Nucleus accumbens (tissue), 56 donors: ENCODE measurements around the gene CABCOCO1.
A peak's percentile ranks its signal among the peaks of the same experiment; 100 is the strongest.

ENCODE experiments used
- DNase-seq, 56 donors: peaks; one replicate each; lab custom pipeline; 2025; lab: John Stamatoyannopoulos, UW

Gene CABCOCO1

GRCh38 chr10:61662794-61663259 lies at the start of gene CABCOCO1:
CABCOCO1 (plus strand) TSS chr10:61662929; CDS start chr10:61662973, 44 bp downstream.
- DNase-seq: peak in 54 of 56 donors; percentile 8 to 87 (median 60)

- no peak for DNase-seq
Observed at GRCh38 chr10:61613665-61614064, 49.1 kb upstream of the CABCOCO1 start.

GRCh38 chr10:61616611-61617010 lies 46.1 kb upstream of the CABCOCO1 start:
- no peak for DNase-seq

GRCh38 chr10:61617180-61617579 lies 45.5 kb upstream of the CABCOCO1 start:
- no peak for DNase-seq

- DNase-seq: no peak
Observed at GRCh38 chr10:61617586-61617985, 45.1 kb upstream of the CABCOCO1 start.

- no peak for DNase-seq
Observed at GRCh38 chr10:61618388-61618961, 44.3 kb upstream of the CABCOCO1 start.

GRCh38 chr10:61620506-61620905 lies 42.2 kb upstream of the CABCOCO1 start:
- no peak for DNase-seq

- peak in 1 of 56 donors; percentile 8 for DNase-seq
Observed at GRCh38 chr10:61621605-61622051, 41.1 kb upstream of the CABCOCO1 start.

GRCh38 chr10:61623161-61623560 lies 39.6 kb upstream of the CABCOCO1 start:
- peak in 10 of 56 donors; percentile 3 to 39 (median 12) for DNase-seq

GRCh38 chr10:61626209-61626608 lies 36.5 kb upstream of the CABCOCO1 start:
- DNase-seq: no peak

- DNase-seq: no peak
Observed at GRCh38 chr10:61627266-61627665, 35.5 kb upstream of the CABCOCO1 start.

GRCh38 chr10:61628151-61628874 lies 34.4 kb upstream of the CABCOCO1 start:
- DNase-seq: peak in 2 of 56 donors; percentile 3 to 4

GRCh38 chr10:61628875-61629513 lies 33.7 kb upstream of the CABCOCO1 start:
- DNase-seq: peak in 2 of 56 donors; percentile 6 to 9

GRCh38 chr10:61629576-61629975 lies 33.2 kb upstream of the CABCOCO1 start:
- DNase-seq: no peak

GRCh38 chr10:61632057-61632670 lies 30.6 kb upstream of the CABCOCO1 start:
- DNase-seq: no peak

- no peak for DNase-seq
Observed at GRCh38 chr10:61633665-61634064, 29.1 kb upstream of the CABCOCO1 start.

GRCh38 chr10:61634746-61635145 lies 28.0 kb upstream of the CABCOCO1 start:
- no peak for DNase-seq

- no peak for DNase-seq
Observed at GRCh38 chr10:61635471-61635870, 27.3 kb upstream of the CABCOCO1 start.

GRCh38 chr10:61635932-61636331 lies 26.8 kb upstream of the CABCOCO1 start:
- no peak for DNase-seq

GRCh38 chr10:61639952-61640351 lies 22.8 kb upstream of the CABCOCO1 start:
- DNase-seq: no peak

GRCh38 chr10:61640856-61641255 lies 21.9 kb upstream of the CABCOCO1 start:
- DNase-seq: peak in 6 of 56 donors; percentile 2 to 21 (median 4)
